ENCODE data around the gene FRK. TPM values are rescaled to one million over a fixed set of nuclear protein-coding genes. Genes with fewer than 3 reads are reported as not detected.

Gene FRK
- total and polyA plus RNA-seq, 2 experiments from 2014 or later, result 0.45 to 0.71 TPM

DNA sequence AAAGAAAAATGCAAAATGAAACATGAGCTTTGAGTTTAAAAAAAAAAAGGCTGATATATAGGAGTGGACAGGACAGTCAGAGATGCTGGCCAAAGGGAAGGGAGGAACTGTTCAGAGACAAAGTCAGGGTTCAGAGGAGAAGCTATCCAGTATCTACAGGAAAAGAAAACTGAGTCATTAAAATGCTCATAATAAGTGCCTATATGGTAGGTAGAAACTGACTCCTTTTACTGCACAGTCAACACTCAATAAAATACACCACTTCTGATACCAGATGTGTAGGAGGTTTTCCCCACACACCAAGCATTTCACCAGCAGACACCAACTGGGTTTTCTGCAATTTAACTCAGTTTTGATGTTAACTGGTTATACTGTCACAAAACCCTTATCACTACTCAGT lies 32.9 kb downstream of the FRK start:
- TF ChIP-seq, protein P1, sequence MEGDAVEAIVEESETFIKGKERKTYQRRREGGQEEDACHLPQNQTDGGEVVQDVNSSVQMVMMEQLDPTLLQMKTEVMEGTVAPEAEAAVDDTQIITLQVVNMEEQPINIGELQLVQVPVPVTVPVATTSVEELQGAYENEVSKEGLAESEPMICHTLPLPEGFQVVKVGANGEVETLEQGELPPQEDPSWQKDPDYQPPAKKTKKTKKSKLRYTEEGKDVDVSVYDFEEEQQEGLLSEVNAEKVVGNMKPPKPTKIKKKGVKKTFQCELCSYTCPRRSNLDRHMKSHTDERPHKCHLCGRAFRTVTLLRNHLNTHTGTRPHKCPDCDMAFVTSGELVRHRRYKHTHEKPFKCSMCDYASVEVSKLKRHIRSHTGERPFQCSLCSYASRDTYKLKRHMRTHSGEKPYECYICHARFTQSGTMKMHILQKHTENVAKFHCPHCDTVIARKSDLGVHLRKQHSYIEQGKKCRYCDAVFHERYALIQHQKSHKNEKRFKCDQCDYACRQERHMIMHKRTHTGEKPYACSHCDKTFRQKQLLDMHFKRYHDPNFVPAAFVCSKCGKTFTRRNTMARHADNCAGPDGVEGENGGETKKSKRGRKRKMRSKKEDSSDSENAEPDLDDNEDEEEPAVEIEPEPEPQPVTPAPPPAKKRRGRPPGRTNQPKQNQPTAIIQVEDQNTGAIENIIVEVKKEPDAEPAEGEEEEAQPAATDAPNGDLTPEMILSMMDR (IDR thresholded peaks at IDR 0.05; ENCODE audit: low read depth, low read length), result no peak
- no peaks in the 10 kb centered on the region for H3K4me1 ChIP-seq (ENCODE audit: low read depth)
- H3K9me3 ChIP-seq (ENCODE audit: low read depth), result no peaks in the 10 kb centered on the region
- H3K4me3 ChIP-seq, result no peak overlapping the region
- H3K27ac ChIP-seq, result no peak overlapping the region
- H3K36me3 ChIP-seq, result no peaks in the 10 kb centered on the region
- no peak for DNase-seq (ENCODE audit: low read depth in 1 of 2, low spot score in 1 of 2)
- no peaks in the 10 kb centered on the region for H3K27me3 ChIP-seq

DNA sequence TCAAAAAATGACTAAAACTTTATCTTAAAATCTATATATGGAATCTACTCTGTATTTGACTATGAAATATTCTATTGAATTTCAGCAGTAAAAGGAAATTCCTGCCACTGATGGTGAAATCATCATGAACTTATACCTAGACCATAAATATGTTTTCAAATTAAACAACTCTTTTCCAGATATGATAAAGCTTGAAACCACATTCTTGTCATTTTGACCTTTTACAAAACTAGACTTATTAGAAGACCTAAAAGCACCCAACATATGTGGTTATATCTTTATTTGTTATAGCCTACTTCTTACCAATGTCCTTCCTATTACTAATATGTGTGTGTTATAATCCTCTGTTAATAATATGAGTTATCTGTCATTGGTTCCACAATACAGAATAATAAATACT lies 35.3 kb downstream of the FRK start:
- no peak overlapping the region for H3K27ac ChIP-seq
- DNase-seq (ENCODE audit: low read depth in 1 of 2, low spot score in 1 of 2), result no peak
- TF ChIP-seq, protein P1 (IDR thresholded peaks at IDR 0.05; ENCODE audit: low read depth, low read length), result no peak
- no peaks in the 10 kb centered on the region for H3K4me1 ChIP-seq (ENCODE audit: low read depth)
- H3K4me3 ChIP-seq, result no peak overlapping the region
- H3K27me3 ChIP-seq, result no peaks in the 10 kb centered on the region
- no peaks in the 10 kb centered on the region for H3K36me3 ChIP-seq
- H3K9me3 ChIP-seq (ENCODE audit: low read depth), result no peaks in the 10 kb centered on the region

DNA sequence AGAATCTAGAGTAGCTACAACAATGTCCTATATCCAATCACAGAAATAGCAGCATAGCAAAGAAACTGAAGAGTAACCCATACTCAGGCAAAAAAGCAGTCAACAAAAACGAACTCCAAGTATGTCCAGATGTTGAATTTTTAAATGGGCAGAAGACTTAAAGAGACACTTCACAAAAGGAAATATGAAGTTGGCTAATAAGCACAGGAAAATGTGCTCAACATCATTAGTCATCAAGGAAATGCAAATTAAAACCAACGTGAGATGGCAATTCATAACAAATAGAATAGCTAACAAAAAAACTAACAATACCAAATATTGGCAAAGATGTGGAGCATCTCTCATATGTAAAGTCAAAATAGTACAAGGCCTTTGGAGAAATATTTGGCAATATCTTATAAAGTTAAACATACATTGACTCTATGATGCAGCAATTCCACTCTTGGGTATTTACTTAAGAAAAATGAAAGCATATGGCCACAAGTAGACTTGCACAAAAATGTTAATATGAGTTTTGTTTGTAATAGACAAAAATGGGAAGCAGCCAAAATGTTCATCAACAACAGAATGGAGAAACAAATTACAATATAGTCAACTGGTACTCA lies 37.7 kb downstream of the FRK start:
- no peak overlapping the region for H3K4me3 ChIP-seq
- H3K27me3 ChIP-seq, result no peaks in the 10 kb centered on the region
- TF ChIP-seq, protein P1 (IDR thresholded peaks at IDR 0.05; ENCODE audit: low read depth, low read length), result no peak
- H3K36me3 ChIP-seq, result no peaks in the 10 kb centered on the region
- no peak overlapping the region for H3K27ac ChIP-seq
- DNase-seq (ENCODE audit: low read depth in 1 of 2, low spot score in 1 of 2), result no peak
- no peaks in the 10 kb centered on the region for H3K9me3 ChIP-seq (ENCODE audit: low read depth)
- peaks cover 3% of the 10 kb centered on the region for H3K4me1 ChIP-seq (ENCODE audit: low read depth)

DNA sequence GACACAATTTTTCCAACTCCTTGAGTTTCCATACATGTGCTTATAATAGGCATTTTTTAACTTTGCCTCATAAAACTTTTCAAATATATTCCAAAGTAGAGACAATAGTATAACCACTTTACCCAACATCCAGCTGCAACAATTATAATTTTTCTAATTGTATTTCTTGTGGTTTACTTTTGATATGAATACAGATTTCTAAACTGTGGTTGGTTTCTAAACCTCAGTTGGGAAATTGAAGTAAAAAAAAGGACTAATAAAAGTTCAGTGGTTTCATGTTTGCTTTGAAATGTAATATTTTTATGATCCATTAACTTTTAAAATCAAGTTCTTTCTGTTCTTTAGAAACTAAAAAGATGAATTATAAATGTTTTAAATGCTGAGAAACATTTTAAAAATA lies 40.0 kb downstream of the FRK start:
- Histone ChIP-seq H3K4me3 (no peak overlapping the region), H3K36me3 (no peaks in the 10 kb centered on the region), H3K27me3 (no peaks in the 10 kb centered on the region), H3K9me3 (ENCODE audit: low read depth) (no peaks in the 10 kb centered on the region), H3K4me1 (ENCODE audit: low read depth) (peaks cover 3% of the 10 kb centered on the region), H3K27ac (no peak overlapping the region)
- TF ChIP-seq, protein P1 (IDR thresholded peaks at IDR 0.05; ENCODE audit: low read depth, low read length), result no peak
- no peak for DNase-seq (ENCODE audit: low read depth in 1 of 2, low spot score in 1 of 2)

DNA sequence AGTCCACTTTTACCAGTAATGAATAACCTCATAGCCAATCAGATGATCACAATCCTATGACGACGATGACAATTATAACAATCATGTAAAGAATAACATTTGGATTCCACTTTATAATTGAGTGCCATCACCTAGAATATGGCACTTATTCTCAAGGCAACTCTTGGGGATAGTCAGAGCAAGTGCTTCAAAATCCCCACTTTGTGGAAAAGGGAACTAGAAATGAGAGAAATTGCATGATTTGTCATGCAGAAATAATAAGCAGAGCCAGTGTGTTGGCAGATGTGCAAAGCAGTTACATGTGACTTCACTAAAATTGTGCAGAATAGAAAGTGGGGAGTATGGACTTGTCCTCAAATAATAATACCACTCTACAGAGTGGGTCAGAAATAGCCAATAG lies 41.3 kb downstream of the FRK start:
- no peak overlapping the region for H3K27ac ChIP-seq
- TF ChIP-seq, protein P1 (IDR thresholded peaks at IDR 0.05; ENCODE audit: low read depth, low read length), result no peak
- H3K36me3 ChIP-seq, result no peaks in the 10 kb centered on the region

More for the DNA sequence above, 41.3 kb downstream of the FRK start:
- peaks cover 3% of the 10 kb centered on the region for H3K4me1 ChIP-seq (ENCODE audit: low read depth)
- no peaks in the 10 kb centered on the region for H3K9me3 ChIP-seq (ENCODE audit: low read depth)
- DNase-seq (ENCODE audit: low read depth in 1 of 2, low spot score in 1 of 2), result no peak
- no peak overlapping the region for H3K4me3 ChIP-seq
- no peaks in the 10 kb centered on the region for H3K27me3 ChIP-seq
